HEK293 (cell line): Measurements from ENCODE around the gene NDST1.

Experiments used
- AEBP2 ChIP-seq: fragments of 450-650 bp; formaldehyde crosslinking; IDR thresholded peaks from 2 replicates; pipeline ENCODE4 v1.5.1; 2016; ENCODE audit warnings: missing biosample characterization, missing genetic modification characterization, borderline replicate concordance
- BCL11B ChIP-seq: fragments of 450-650 bp; formaldehyde crosslinking; IDR thresholded peaks from 2 replicates; pipeline ENCODE4 v1.5.1; 2016; ENCODE audit warnings: low read depth, missing biosample characterization, missing genetic modification characterization
- EGR2 ChIP-seq: fragments of 450-650 bp; formaldehyde crosslinking; IDR thresholded peaks from 2 replicates; pipeline ENCODE4 v1.5.1; 2016; ENCODE audit warnings: low read depth, missing biosample characterization, missing genetic modification characterization
- HOXC10 ChIP-seq: sonication (generic); formaldehyde crosslinking; IDR thresholded peaks from 2 replicates; pipeline ENCODE4 v1.8.1; 2023; ENCODE audit warnings: mild to moderate bottlenecking, missing genetic modification reagents
- KLF17 ChIP-seq: fragments of 450-650 bp; formaldehyde crosslinking; IDR thresholded peaks from 2 replicates; pipeline ENCODE4 v1.5.1; 2016; ENCODE audit warnings: missing biosample characterization, missing genetic modification characterization
- PRDM4 ChIP-seq: fragments of 450-650 bp; formaldehyde crosslinking; IDR thresholded peaks from 2 replicates; pipeline ENCODE4 v1.5.1; 2017; ENCODE audit warnings: missing biosample characterization, missing genetic modification characterization
- SALL2 ChIP-seq: fragments of 450-650 bp; formaldehyde crosslinking; IDR thresholded peaks from 2 replicates; pipeline ENCODE4 v1.5.0; 2017; ENCODE audit warnings: missing biosample characterization, mild to moderate bottlenecking, missing genetic modification characterization, borderline replicate concordance
- WT1 ChIP-seq: fragments of 450-650 bp; formaldehyde crosslinking; IDR thresholded peaks from 2 replicates; pipeline ENCODE4 v1.5.1; 2016; ENCODE audit warnings: missing biosample characterization, missing genetic modification characterization
- ZBTB20 ChIP-seq: fragments of 450-650 bp; formaldehyde crosslinking; IDR thresholded peaks from 2 replicates; pipeline ENCODE4 v1.5.1; 2016; ENCODE audit warnings: missing biosample characterization, missing genetic modification characterization
- ZNF140 ChIP-seq: fragments of 450-650 bp; formaldehyde crosslinking; IDR thresholded peaks from 2 replicates; pipeline ENCODE4 v1.5.1; 2016; ENCODE audit warnings: missing biosample characterization, missing genetic modification characterization
- ZNF157 ChIP-seq: fragments of 450-650 bp; formaldehyde crosslinking; IDR thresholded peaks from 2 replicates; pipeline ENCODE4 v1.5.1; 2016; ENCODE audit warnings: missing biosample characterization, missing genetic modification characterization
- ZNF175 ChIP-seq: fragments of 450-650 bp; formaldehyde crosslinking; IDR thresholded peaks from 2 replicates; pipeline ENCODE4 v1.5.1; 2016; ENCODE audit warnings: missing biosample characterization, missing genetic modification characterization
- ZNF18 ChIP-seq: fragments of 450-650 bp; formaldehyde crosslinking; IDR thresholded peaks from 2 replicates; pipeline ENCODE4 v1.5.1; 2016; ENCODE audit warnings: missing biosample characterization, missing genetic modification characterization
- ZNF214 ChIP-seq: fragments of 450-650 bp; formaldehyde crosslinking; IDR thresholded peaks from 2 replicates; pipeline ENCODE4 v1.5.1; 2017; ENCODE audit warnings: missing biosample characterization, mild to moderate bottlenecking, missing genetic modification characterization, borderline replicate concordance
- ZNF302 ChIP-seq: fragments of 450-650 bp; formaldehyde crosslinking; IDR thresholded peaks from 2 replicates; pipeline ENCODE4 v1.5.1; 2016; ENCODE audit warnings: missing biosample characterization, missing genetic modification characterization, low read depth
- ZNF311 ChIP-seq: fragments of 450-650 bp; formaldehyde crosslinking; IDR thresholded peaks from 2 replicates; pipeline ENCODE4 v1.5.1; 2017; ENCODE audit warnings: missing biosample characterization, missing genetic modification characterization, borderline replicate concordance
- ZNF335 ChIP-seq: fragments of 450-650 bp; formaldehyde crosslinking; conservative IDR thresholded peaks from 2 replicates; pipeline ENCODE4 v1.5.1; 2016; ENCODE audit warnings: missing biosample characterization, missing genetic modification characterization
- ZNF37A ChIP-seq: fragments of 450-650 bp; IDR thresholded peaks from 2 replicates; pipeline ENCODE4 v1.5.1; 2018; ENCODE audit warnings: missing biosample characterization, missing genetic modification characterization
- ZNF416 ChIP-seq: fragments of 450-650 bp; formaldehyde crosslinking; IDR thresholded peaks from 2 replicates; pipeline ENCODE4 v1.5.1; 2016; ENCODE audit warnings: missing biosample characterization, missing genetic modification characterization
- ZNF501 ChIP-seq: fragments of 450-650 bp; formaldehyde crosslinking; IDR thresholded peaks from 2 replicates; pipeline ENCODE4 v1.5.1; 2016; ENCODE audit warnings: missing biosample characterization, missing genetic modification characterization
- ZNF558 ChIP-seq: fragments of 450-650 bp; formaldehyde crosslinking; IDR thresholded peaks from 2 replicates; pipeline ENCODE4 v1.5.1; 2016; ENCODE audit warnings: missing biosample characterization, missing genetic modification characterization
- ZNF658 ChIP-seq: fragments of 450-650 bp; formaldehyde crosslinking; IDR thresholded peaks from 2 replicates; pipeline ENCODE4; 2016; ENCODE audit warnings: missing biosample characterization, missing genetic modification characterization
- ZNF677 ChIP-seq: fragments of 450-650 bp; IDR thresholded peaks from 2 replicates; pipeline ENCODE4 v1.5.0; 2018; ENCODE audit warnings: missing biosample characterization, mild to moderate bottlenecking, missing genetic modification characterization, moderate library complexity
- ZNF704 ChIP-seq: fragments of 450-650 bp; formaldehyde crosslinking; IDR thresholded peaks from 2 replicates; pipeline ENCODE4 v1.5.1; 2016; ENCODE audit warnings: missing biosample characterization, missing genetic modification characterization
- ZNF707 ChIP-seq: fragments of 450-650 bp; formaldehyde crosslinking; IDR thresholded peaks from 2 replicates; pipeline ENCODE4 v1.5.1; 2016; ENCODE audit warnings: missing biosample characterization, missing genetic modification characterization
- TF ChIP-seq, protein P1 (sequence below): IDR thresholded peaks from 2 replicates; pipeline ENCODE4 v1.6.1; 2011; ENCODE audit warnings: mild to moderate bottlenecking, low read depth, low read length, borderline replicate concordance
- TF ChIP-seq, protein P2 (sequence below): fragments of 450-650 bp; formaldehyde crosslinking; IDR thresholded peaks from 2 replicates; pipeline ENCODE4 v1.5.1; 2016; ENCODE audit warnings: missing biosample characterization, missing genetic modification characterization
- TF ChIP-seq, protein P3 (sequence below): fragments of 450-650 bp; formaldehyde crosslinking; IDR thresholded peaks from 2 replicates; pipeline ENCODE4 v1.5.1; 2016; ENCODE audit warnings: missing biosample characterization, missing genetic modification characterization

The NDST1 gene

DNA sequence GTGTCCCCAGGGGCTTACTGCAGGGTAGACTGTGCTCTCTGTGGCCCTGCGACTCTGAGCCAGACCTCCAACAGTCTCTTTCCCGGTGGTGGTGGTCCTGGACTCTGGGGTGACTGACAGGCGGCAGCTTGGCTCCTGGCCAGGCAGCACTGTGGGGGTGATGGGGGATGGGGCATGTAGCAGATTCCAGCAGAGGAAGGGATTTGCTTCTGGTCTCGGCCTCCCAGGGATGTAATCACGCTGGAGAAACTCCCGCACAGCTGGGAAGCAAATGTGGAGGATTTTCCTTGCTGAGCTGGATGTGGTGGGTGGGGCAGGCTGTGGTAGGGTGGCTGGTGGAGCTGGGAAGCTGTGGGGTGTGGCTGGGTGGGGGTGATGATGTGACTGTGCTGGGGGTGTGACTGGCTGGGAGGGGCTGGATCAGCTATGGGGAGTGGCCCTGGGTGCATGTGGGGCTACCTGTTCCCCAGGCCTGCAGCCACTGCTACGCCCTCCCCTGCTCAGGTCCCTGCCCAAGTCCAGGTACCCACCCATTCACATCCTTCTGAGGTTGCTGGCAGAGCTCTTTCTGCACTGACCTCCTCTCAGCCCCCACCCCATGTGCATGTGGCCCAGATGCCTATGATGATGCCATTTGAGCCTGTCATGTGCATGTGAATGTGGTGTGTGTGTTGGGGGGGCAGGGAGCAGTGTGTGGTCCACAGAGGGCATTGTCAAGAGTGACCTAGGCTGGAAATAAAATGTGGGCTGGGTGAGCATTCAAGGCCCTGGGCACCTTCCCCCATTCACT lies 3.8 kb downstream of the NDST1 start (continued):
- TF ChIP-seq ZNF558 (tag by site-specific recombination) = no peak
- TF ChIP-seq ZNF175 (tag by site-specific recombination) = no peak
- no peak for TF ChIP-seq ZNF707 (tag by site-specific recombination)
- no peak for TF ChIP-seq BCL11B (tag by site-specific recombination)
- TF ChIP-seq KLF17 (tag by site-specific recombination) = peak; percentile 89
- TF ChIP-seq ZNF677 (tag by site-specific recombination) = no peak
- no peak for TF ChIP-seq ZNF501 (tag by site-specific recombination)
- TF ChIP-seq, protein P1, sequence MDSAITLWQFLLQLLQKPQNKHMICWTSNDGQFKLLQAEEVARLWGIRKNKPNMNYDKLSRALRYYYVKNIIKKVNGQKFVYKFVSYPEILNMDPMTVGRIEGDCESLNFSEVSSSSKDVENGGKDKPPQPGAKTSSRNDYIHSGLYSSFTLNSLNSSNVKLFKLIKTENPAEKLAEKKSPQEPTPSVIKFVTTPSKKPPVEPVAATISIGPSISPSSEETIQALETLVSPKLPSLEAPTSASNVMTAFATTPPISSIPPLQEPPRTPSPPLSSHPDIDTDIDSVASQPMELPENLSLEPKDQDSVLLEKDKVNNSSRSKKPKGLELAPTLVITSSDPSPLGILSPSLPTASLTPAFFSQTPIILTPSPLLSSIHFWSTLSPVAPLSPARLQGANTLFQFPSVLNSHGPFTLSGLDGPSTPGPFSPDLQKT = no peak
- no peak for TF ChIP-seq AEBP2 (tag by site-specific recombination)
- TF ChIP-seq ZNF416 (tag by site-specific recombination) = no peak
- no peak for TF ChIP-seq ZNF335 (tag by site-specific recombination)
- TF ChIP-seq ZNF311 (tag by site-specific recombination) = no peak
- TF ChIP-seq ZNF214 (tag by site-specific recombination) = no peak
- no peak for TF ChIP-seq ZNF704 (tag by site-specific recombination)
- TF ChIP-seq, protein P2, sequence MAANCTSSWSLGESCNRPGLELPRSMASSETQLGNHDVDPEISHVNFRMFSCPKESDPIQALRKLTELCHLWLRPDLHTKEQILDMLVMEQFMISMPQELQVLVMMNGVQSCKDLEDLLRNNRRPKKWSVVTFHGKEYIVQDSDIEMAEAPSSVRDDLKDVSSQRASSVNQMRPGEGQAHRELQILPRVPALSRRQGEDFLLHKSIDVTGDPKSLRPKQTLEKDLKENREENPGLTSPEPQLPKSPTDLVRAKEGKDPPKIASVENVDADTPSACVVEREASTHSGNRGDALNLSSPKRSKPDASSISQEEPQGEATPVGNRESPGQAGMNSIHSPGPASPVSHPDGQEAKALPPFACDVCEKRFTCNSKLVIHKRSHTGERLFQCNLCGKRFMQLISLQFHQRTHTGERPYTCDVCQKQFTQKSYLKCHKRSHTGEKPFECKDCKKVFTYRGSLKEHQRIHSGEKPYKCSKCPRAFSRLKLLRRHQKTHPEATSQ (tag by site-specific recombination) = no peak
- TF ChIP-seq HOXC10 (CRISPR knock-in tag) = no peak
- no peak for TF ChIP-seq ZBTB20 (tag by site-specific recombination)
- TF ChIP-seq ZNF140 (tag by site-specific recombination) = no peak
- TF ChIP-seq, protein P3, sequence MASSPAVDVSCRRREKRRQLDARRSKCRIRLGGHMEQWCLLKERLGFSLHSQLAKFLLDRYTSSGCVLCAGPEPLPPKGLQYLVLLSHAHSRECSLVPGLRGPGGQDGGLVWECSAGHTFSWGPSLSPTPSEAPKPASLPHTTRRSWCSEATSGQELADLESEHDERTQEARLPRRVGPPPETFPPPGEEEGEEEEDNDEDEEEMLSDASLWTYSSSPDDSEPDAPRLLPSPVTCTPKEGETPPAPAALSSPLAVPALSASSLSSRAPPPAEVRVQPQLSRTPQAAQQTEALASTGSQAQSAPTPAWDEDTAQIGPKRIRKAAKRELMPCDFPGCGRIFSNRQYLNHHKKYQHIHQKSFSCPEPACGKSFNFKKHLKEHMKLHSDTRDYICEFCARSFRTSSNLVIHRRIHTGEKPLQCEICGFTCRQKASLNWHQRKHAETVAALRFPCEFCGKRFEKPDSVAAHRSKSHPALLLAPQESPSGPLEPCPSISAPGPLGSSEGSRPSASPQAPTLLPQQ = no peak
- TF ChIP-seq WT1 (tag by site-specific recombination) = peak; percentile 15; the same call in 1 of the 2 replicates
- TF ChIP-seq ZNF157 (tag by site-specific recombination) = no peak
- peak; percentile 89 for TF ChIP-seq EGR2 (tag by site-specific recombination)
- TF ChIP-seq ZNF18 (tag by site-specific recombination) = no peak
- TF ChIP-seq ZNF37A (tag by site-specific recombination) = no peak
- no peak for TF ChIP-seq ZNF302 (tag by site-specific recombination)
- TF ChIP-seq PRDM4 (tag by site-specific recombination) = no peak
- TF ChIP-seq ZNF658 (tag by site-specific recombination) = no peak
- no peak for TF ChIP-seq SALL2 (tag by site-specific recombination)
